SK-N-SH (cell line): ENCODE measurements around the gene KIF19. TPM values are rescaled to one million over a fixed set of nuclear protein-coding genes. Genes with fewer than 3 reads are reported as not detected.

Experiments used
- CTCF ChIA-PET: fragments of 300-600, 350-600 bp; formaldehyde crosslinking; extraction: SDS; loops from one replicate; lab custom pipeline; 2021; lab: Yijun Ruan, JAX
- POLR2A ChIA-PET: fragments of 350-600 bp; sonication (Branson Sonifier 250); formaldehyde crosslinking; extraction: SDS; loops from one replicate; lab custom pipeline; 2020; ENCODE audit warnings: antibody characterized with exemption, inconsistent platforms; lab: Yijun Ruan, JAX
- DNase-seq: peaks from one replicate; pipeline ENCODE4 v3.0.0; 2012
- H2AFZ ChIP-seq: fragments of 200-600 bp; sonication (generic); 2 replicates; pipeline ENCODE4 v1.8.1; 2016; ENCODE audit warnings: antibody characterized with exemption, mild to moderate bottlenecking, low read depth
- H3F3A ChIP-seq: fragments of 200-600 bp; sonication (generic); replicated peaks from 2 replicates; pipeline ENCODE3; 2016; ENCODE audit warnings: antibody characterized with exemption, mild to moderate bottlenecking; ENCODE audit not compliant: insufficient read depth
- H3K27ac ChIP-seq, 2 experiments: fragments of 200-500 bp in 1 of 2; fragments of 200-600 bp in 1 of 2; sonication (Bioruptor generic) in 1 of 2; sonication (generic), shearing (Covaris generic) in 1 of 2; 2 replicates each; pipeline versions ENCODE4 v1.5.1 to v1.6.1; 2014 to 2016; ENCODE audit warnings: low read depth in 2 of 2, inconsistent platforms in 1 of 2, low read length in 1 of 2, mild to moderate bottlenecking in 1 of 2, mixed read lengths in 1 of 2
- H3K27me3 ChIP-seq: fragments of 200-600 bp; sonication (generic), shearing (Covaris generic); 2 replicates; pipeline ENCODE4 v1.6.1; 2016; ENCODE audit warnings: mixed run types; ENCODE audit not compliant: insufficient read depth
- H3K36me3 ChIP-seq, 2 experiments: fragments of 200-500 bp in 1 of 2; fragments of 200-600 bp in 1 of 2; sonication (Bioruptor generic) in 1 of 2; sonication (generic) in 1 of 2; replicated peaks in 1 of 2; 2 replicates each; pipeline versions ENCODE3 to v1.5.1; 2014 to 2016; ENCODE audit warnings: low read length in 1 of 2, mild to moderate bottlenecking in 1 of 2; ENCODE audit not compliant: insufficient read depth in 2 of 2, control insufficient read depth in 1 of 2
- H3K4me1 ChIP-seq, 2 experiments: fragments of 200-500 bp in 1 of 2; fragments of 200-600 bp in 1 of 2; sonication (Bioruptor generic) in 1 of 2; sonication (generic), shearing (Covaris generic) in 1 of 2; 2 replicates each; pipeline versions ENCODE4 v1.5.1 to v1.6.1; 2014 to 2016; ENCODE audit warnings: low read depth in 1 of 2, low read length in 1 of 2, mixed run types in 1 of 2; ENCODE audit not compliant: insufficient read depth in 2 of 2, control insufficient read depth in 1 of 2
- H3K4me2 ChIP-seq: fragments of 200-600 bp; sonication (generic), shearing (Covaris generic); 2 replicates; pipeline ENCODE4 v1.6.1; 2017; ENCODE audit warnings: mixed run types
- H3K4me3 ChIP-seq, 2 experiments: fragments of 200-500 bp in 1 of 2; fragments of 200-600 bp in 1 of 2; sonication (Bioruptor generic) in 1 of 2; sonication (generic), shearing (Covaris generic) in 1 of 2; 2 replicates each; pipeline versions ENCODE4 v1.5.1 to v1.8.1; 2014 to 2016; ENCODE audit warnings: low read depth in 2 of 2, inconsistent platforms in 1 of 2, low read length in 1 of 2, mild to moderate bottlenecking in 1 of 2, mixed read lengths in 1 of 2, moderate library complexity in 1 of 2
- H3K79me2 ChIP-seq: fragments of 200-600 bp; sonication (generic); 2 replicates; pipeline ENCODE4 v1.8.1; 2017; ENCODE audit warnings: mild to moderate bottlenecking; ENCODE audit not compliant: insufficient read depth
- H3K9ac ChIP-seq: fragments of 200-600 bp; sonication (generic); 2 replicates; pipeline ENCODE4 v1.6.1; 2017; ENCODE audit warnings: mixed run types
- H3K9me2 ChIP-seq: fragments of 200-600 bp; sonication (generic); 2 replicates; pipeline ENCODE4 v1.6.1; 2017; ENCODE audit warnings: mixed run types
- H3K9me3 ChIP-seq: fragments of 200-600 bp; sonication (generic); 2 replicates; pipeline ENCODE4 v1.6.1; 2017; ENCODE audit warnings: mixed run types, mild to moderate bottlenecking, moderate library complexity
- H4K20me1 ChIP-seq: fragments of 200-600 bp; sonication (generic); 2 replicates; pipeline ENCODE4 v1.6.1; 2017; ENCODE audit warnings: mild to moderate bottlenecking, mixed run types; ENCODE audit not compliant: insufficient read depth
- ELF1 ChIP-seq: IDR thresholded peaks from 2 replicates; pipeline ENCODE4 v1.4.0; 2012
- EP300 ChIP-seq, 2 experiments: IDR thresholded peaks; 2 replicates each; pipeline versions ENCODE4 v1.4.0 to v1.6.1; 2012; ENCODE audit warnings: borderline replicate concordance in 1 of 2, low read depth in 1 of 2, low read length in 1 of 2
- FOXJ3 ChIP-seq: sonication (generic); formaldehyde crosslinking; IDR thresholded peaks from 2 replicates; pipeline ENCODE4 v1.5.1; 2020; ENCODE audit warnings: mild to moderate bottlenecking, missing genetic modification reagents
- FOXM1 ChIP-seq: IDR thresholded peaks from 2 replicates; pipeline ENCODE4 v1.4.0; 2012; ENCODE audit warnings: low read depth, mild to moderate bottlenecking
- MAX ChIP-seq: IDR thresholded peaks from 2 replicates; pipeline ENCODE4 v1.4.0; 2012; ENCODE audit warnings: low read depth
- NFIC ChIP-seq: IDR thresholded peaks from 2 replicates; pipeline ENCODE4 v1.4.0; 2012; ENCODE audit warnings: borderline replicate concordance
- NRF1 ChIP-seq: IDR thresholded peaks from 2 replicates; pipeline ENCODE4 v1.6.1; 2012; ENCODE audit warnings: low read depth, mild to moderate bottlenecking, low read length
- RFX5 ChIP-seq: IDR thresholded peaks from 2 replicates; pipeline ENCODE4 v1.6.1; 2012; ENCODE audit warnings: mild to moderate bottlenecking, improper control_type of control experiment, low read length
- SIN3A ChIP-seq: IDR thresholded peaks from 2 replicates; pipeline ENCODE4 v1.6.1; 2012; ENCODE audit warnings: low read depth, mild to moderate bottlenecking, low read length, moderate library complexity, borderline replicate concordance
- TEAD4 ChIP-seq: IDR thresholded peaks from 2 replicates; pipeline ENCODE4 v1.4.0; 2012; ENCODE audit warnings: mild to moderate bottlenecking, borderline replicate concordance; ENCODE audit not compliant: insufficient read depth
- ZBTB33 ChIP-seq: IDR thresholded peaks from 2 replicates; pipeline ENCODE4 v1.4.0; 2012; ENCODE audit warnings: low read depth, borderline replicate concordance
- WGBS: methylation state at CpG from one replicate; pipeline ENCODE4 v1.1.6; 2017; ENCODE audit warnings: low lambda C conversion rate; 5-methylcytosine and 5-hydroxymethylcytosine counted together
- polyA plus RNA-seq, 3 experiments: library from polyadenylated mRNA; depleted of rRNA; stranded (reverse); fragments of >200 nt; gene quantifications; 2 replicates each; pipeline ENCODE4 v1.2.3, GENCODE V29; 2012

Gene KIF19
- polyA plus RNA-seq, 1 of the 3 experiments (the other 2 are of a cell fraction): not detected

GRCh38 chr17:74324521-74324920 is 1.5 kb upstream of the KIF19 start:
- no peaks in the 10 kb centered on the region for H3F3A ChIP-seq
- H3K9me3 ChIP-seq: no peaks in the 10 kb centered on the region; the same call in 1 of the 2 replicates
- ChIA-PET CTCF (no interaction called here), POLR2A (no interaction called here)
- no peak overlapping the region for H3K4me3 ChIP-seq
- H3K4me1 ChIP-seq: peaks cover 0 to 3% of the 10 kb centered on the region in 2 experiments; a peak in 1 of 4 replicates
- no peaks in the 10 kb centered on the region for H3K27me3 ChIP-seq
- H3K9me2 ChIP-seq: no peaks in the 10 kb centered on the region
- no peaks in the 10 kb centered on the region for H3K79me2 ChIP-seq
- no peak overlapping the region for H3K9ac ChIP-seq
- H4K20me1 ChIP-seq: no peaks in the 10 kb centered on the region
- WGBS: 39% methylated on average over 6 of the region's 6 CpGs
- H2AFZ ChIP-seq: no peak overlapping the region
- H3K4me2 ChIP-seq: no peak overlapping the region
- TF ChIP-seq NFIC: no peak
- TF ChIP-seq RFX5: no peak
- no peak for TF ChIP-seq EP300 (IDR thresholded peaks at IDR 0.05; ENCODE audit: borderline replicate concordance in 1 of 2, low read depth in 1 of 2, low read length in 1 of 2)
- TF ChIP-seq MAX: no peak
- TF ChIP-seq NRF1: no peak
- no peak for TF ChIP-seq ELF1
- no peak for TF ChIP-seq SIN3A
- H3K27ac ChIP-seq: no peak overlapping the region
- DNase-seq: no peak
- H3K36me3 ChIP-seq: no peaks in the 10 kb centered on the region

GRCh38 chr17:74325376-74325742 is 667 bp upstream of the KIF19 start:
- Histone ChIP-seq H3F3A (no peaks in the 10 kb centered on the region), H3K4me3 (no peak overlapping the region), H3K4me1 (peaks cover 0 to 3% of the 10 kb centered on the region in 2 experiments; a peak in 1 of 4 replicates), H3K27me3 (no peaks in the 10 kb centered on the region), H3K79me2 (no peaks in the 10 kb centered on the region), H3K9me2 (no peaks in the 10 kb centered on the region), H2AFZ (no peak overlapping the region), H4K20me1 (no peaks in the 10 kb centered on the region), H3K9ac (no peak overlapping the region), H3K36me3 (no peaks in the 10 kb centered on the region), H3K9me3 (no peaks in the 10 kb centered on the region), H3K4me2 (no peak overlapping the region), H3K27ac (no peak overlapping the region)
- TF ChIP-seq FOXJ3 (CRISPR knock-in tag): no peak
- TF ChIP-seq RFX5: no peak
- no peak for TF ChIP-seq TEAD4
- no peak for TF ChIP-seq ZBTB33
- TF ChIP-seq FOXM1: no peak
- ChIA-PET CTCF (interaction anchor here (0.7 kb wide), 1 partner anchor 275 kb away, joined by 3 read pairs; no protein-coding TSS in a partner anchor), POLR2A (no interaction called here)
- DNase-seq: no peak
- 62% methylated on average over 6 of the region's 11 CpGs for WGBS
